Measurements from ENCODE around the gene ABHD17A. TPM values are rescaled to one million over a fixed set of nuclear protein-coding genes. Genes with fewer than 3 reads are reported as not detected.

The ABHD17A gene
- total RNA-seq, 1 donor from 2014 or later: 76.4 TPM

- intact Hi-C loops (cut with DNase I): no loop called here
- ATAC-seq (no peak), DNase-seq (no peak)
- H3K4me3 ChIP-seq: peak overlapping the region; percentile 99
- H3K4me1 ChIP-seq: peaks cover 52% of the 10 kb centered on the region
- peaks cover 34% of the 10 kb centered on the region for H3K36me3 ChIP-seq
- peak overlapping the region; percentile 97 for H3K27ac ChIP-seq
- H3K9me3 ChIP-seq: no peaks in the 10 kb centered on the region
- no peaks in the 10 kb centered on the region for H3K27me3 ChIP-seq (ENCODE audit: low read depth)
- TF ChIP-seq CTCF (IDR thresholded peaks at IDR 0.05): no peak
Measured at GRCh38 chr19:1874554-1875185, 10.6 kb downstream of the ABHD17A start.

DNA sequence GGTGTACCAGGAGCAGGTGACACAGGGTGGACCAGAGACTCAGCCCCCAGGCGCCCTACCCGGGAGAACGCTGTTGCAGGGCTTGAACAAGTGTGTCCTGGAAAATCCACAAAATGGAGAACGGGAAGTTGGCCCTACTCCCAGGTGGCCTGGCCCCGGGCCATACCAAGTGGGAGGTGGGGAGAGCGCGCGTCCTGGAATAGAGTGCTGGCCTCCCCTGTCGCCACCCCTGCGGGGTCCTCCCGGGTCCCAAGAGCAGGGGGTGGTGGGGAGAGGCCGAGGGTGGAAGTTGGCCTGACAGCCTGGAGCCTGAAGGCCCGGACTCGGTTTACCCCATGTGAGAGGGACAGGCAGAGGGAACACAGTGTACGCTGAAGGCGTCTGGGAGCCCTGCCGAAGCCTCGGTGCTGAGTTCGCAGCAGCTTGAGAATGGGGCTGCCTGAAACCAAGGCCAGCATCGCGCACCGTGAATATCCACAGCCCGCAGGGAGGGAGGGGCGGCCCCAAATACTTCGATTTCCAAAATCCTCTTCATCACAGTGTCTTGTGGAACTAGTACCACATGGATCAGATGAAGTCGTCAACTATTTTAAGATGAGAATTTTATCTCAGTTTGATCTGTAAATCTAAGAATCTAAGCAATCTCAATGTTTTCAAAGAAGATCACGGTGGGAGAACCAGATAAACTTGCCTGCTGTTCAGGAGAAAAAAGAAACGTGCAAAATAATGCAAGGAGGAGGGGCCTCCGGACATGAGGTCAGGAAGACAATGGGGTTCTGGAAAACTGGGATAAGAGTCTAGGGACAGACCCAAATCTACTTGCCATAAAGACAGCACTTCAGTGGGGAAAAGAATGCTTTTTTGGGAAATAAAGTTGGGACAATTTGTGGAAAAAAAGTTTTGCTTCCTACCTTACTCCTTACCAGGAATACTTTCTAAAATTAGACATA, 11.5 kb downstream of the ABHD17A start:
- peaks cover 52% of the 10 kb centered on the region for H3K4me1 ChIP-seq
- no peaks in the 10 kb centered on the region for H3K27me3 ChIP-seq (ENCODE audit: low read depth)
- DNase-seq (no peak), ATAC-seq (peak; percentile 2 to 19)
- H3K9me3 ChIP-seq: no peaks in the 10 kb centered on the region
- H3K27ac ChIP-seq: peak overlapping the region; percentile 97
- TF ChIP-seq CTCF (IDR thresholded peaks at IDR 0.05): no peak
- peaks cover 31% of the 10 kb centered on the region for H3K36me3 ChIP-seq
- H3K4me3 ChIP-seq: peak overlapping the region; percentile 99
- intact Hi-C loops (cut with DNase I): no loop called here

- Histone ChIP-seq H3K27me3 (ENCODE audit: low read depth) (no peaks in the 10 kb centered on the region), H3K4me3 (peak overlapping the region; percentile 99), H3K9me3 (no peaks in the 10 kb centered on the region), H3K36me3 (peaks cover 27% of the 10 kb centered on the region), H3K4me1 (peaks cover 52% of the 10 kb centered on the region), H3K27ac (peak overlapping the region; percentile 97)
- ATAC-seq: peak in 1 of 2 donors; percentile 1
- TF ChIP-seq CTCF (IDR thresholded peaks at IDR 0.05): no peak
- intact Hi-C loops (cut with DNase I): no loop called here
- no peak for DNase-seq
Measured at GRCh38 chr19:1872807-1873523, 12.3 kb downstream of the ABHD17A start.

- ATAC-seq: no peak
- Histone ChIP-seq H3K27me3 (ENCODE audit: low read depth) (no peaks in the 10 kb centered on the region), H3K4me1 (peaks cover 51% of the 10 kb centered on the region), H3K4me3 (no peak overlapping the region), H3K27ac (peak overlapping the region; percentile 97), H3K36me3 (peaks cover 27% of the 10 kb centered on the region), H3K9me3 (no peaks in the 10 kb centered on the region)
- no peak for DNase-seq
- intact Hi-C loops (cut with DNase I): no loop called here
- TF ChIP-seq CTCF (IDR thresholded peaks at IDR 0.05): no peak
Measured at GRCh38 chr19:1871630-1872029, 13.7 kb downstream of the ABHD17A start.

GRCh38 chr19:1871140-1871597, 14.1 kb downstream of the ABHD17A start:
- Histone ChIP-seq H3K9me3 (no peaks in the 10 kb centered on the region), H3K27ac (no peak overlapping the region), H3K27me3 (ENCODE audit: low read depth) (no peaks in the 10 kb centered on the region), H3K36me3 (peaks cover 27% of the 10 kb centered on the region), H3K4me1 (peaks cover 46% of the 10 kb centered on the region), H3K4me3 (no peak overlapping the region)
- ATAC-seq: no peak
- no peak for DNase-seq
- TF ChIP-seq CTCF (IDR thresholded peaks at IDR 0.05): no peak
- intact Hi-C loops (cut with DNase I): no loop called here

Data from lower lobe of right lung (tissue), 2 donors.